Sciatic nerve (tissue), 2 donors: ENCODE measurements around the gene G2E3. TPM values are rescaled to one million over a fixed set of nuclear protein-coding genes. Genes with fewer than 3 reads are reported as not detected.
"Not testable (repeated sequence)": the region's sequence is repeated elsewhere in the genome, so short reads cannot be mapped to it uniquely, and the experiment has no call there.

Source experiments
- ATAC-seq: fragments of 200-7000 bp; cut with Tn5 transposase; one replicate; pipeline ENCODE4 v1.9.1; 2020; ENCODE audit warnings: mild to moderate bottlenecking, moderate library complexity
- DNase-seq: peaks from one replicate; pipeline ENCODE4 v3.0.0-alpha.2; 2020; ENCODE audit warnings: low spot score
- intact Hi-C: fragments of 100-400 bp; cut with DNase I; formaldehyde crosslinking; loops from one replicate; pipeline ENCODE4 v1.14.2; 2022
- total RNA-seq: library from RNA; stranded (reverse); fragmentation: NEBNext Ultra II Directional; extraction: Animal tissue kit (Norgen Biotek cat#: 25700); gene quantifications from one replicate; pipeline ENCODE4 v1.2.1, GENCODE V29; 2021
- donor health status: DM: no; HTN: no; CAD: no.
- donor health status: DM: no; HTN: no; CAD: no.

The G2E3 gene
- total RNA-seq, 1 donor from 2014 or later: 24.3 TPM

- ATAC-seq: no peak
- no peak for DNase-seq
- intact Hi-C loops: no loop called here
These were observed 38.0 kb downstream of the G2E3 start for GRCh38 chr14:30596935-30597334.

- DNase-seq (no peak), ATAC-seq (no peak)
- intact Hi-C loops: no loop called here
These were observed 38.5 kb downstream of the G2E3 start for GRCh38 chr14:30597504-30597903.

GRCh38 chr14:30600922-30601918 lies 42.3 kb downstream of the G2E3 start:
- intact Hi-C loops: no loop called here
- ATAC-seq: no peak

GRCh38 chr14:30603402-30603801 lies 44.4 kb downstream of the G2E3 start:
- ATAC-seq: no peak
- DNase-seq: no peak
- intact Hi-C loops: no loop called here

More at GRCh38 chr14:30600922-30601918, 42.3 kb downstream of the G2E3 start:
- no peak for DNase-seq

GRCh38 chr14:30604696-30605095 lies 45.7 kb downstream of the G2E3 start:
- DNase-seq, ATAC-seq, intact Hi-C loops: not testable (repeated sequence)

GRCh38 chr14:30607156-30607780 lies 48.3 kb downstream of the G2E3 start:
- intact Hi-C loops: no loop called here
- DNase-seq (no peak), ATAC-seq (no peak)

GRCh38 chr14:30608533-30609006 lies 49.6 kb downstream of the G2E3 start:
- intact Hi-C loops: no loop called here
- no peak for DNase-seq
- no peak for ATAC-seq

GRCh38 chr14:30610787-30611343 lies 51.9 kb downstream of the G2E3 start:
- ATAC-seq (peak; percentile 32), DNase-seq (peak; percentile 71)
- intact Hi-C loops: no loop called here

GRCh38 chr14:30614155-30614554 lies 55.2 kb downstream of the G2E3 start:
- ATAC-seq: no peak
- DNase-seq: no peak
- intact Hi-C loops: no loop called here

GRCh38 chr14:30620178-30620577 lies 61.2 kb downstream of the G2E3 start:
- ATAC-seq: no peak
- DNase-seq: no peak
- intact Hi-C loops: no loop called here

GRCh38 chr14:30621354-30621939 lies 62.5 kb downstream of the G2E3 start:
- intact Hi-C loops: no loop called here
- DNase-seq (no peak), ATAC-seq (peak; percentile 55)

GRCh38 chr14:30621940-30622830 lies 63.2 kb downstream of the G2E3 start, which contains the start of gene SCFD1:
Gene SCFD1 (plus strand): TSS chr14:30622319. CDS start chr14:30622339, 20 bp downstream.
- ATAC-seq (peak; percentile 100), DNase-seq (peak; percentile 96)
- intact Hi-C loops: no loop called here

- ATAC-seq: no peak
- no peak for DNase-seq
- intact Hi-C loops: no loop called here
These were observed 64.6 kb downstream of the G2E3 start for GRCh38 chr14:30623412-30624131.

GRCh38 chr14:30624132-30624423 lies 65.1 kb downstream of the G2E3 start:
- intact Hi-C loops: no loop called here
- DNase-seq: no peak
- no peak for ATAC-seq

GRCh38 chr14:30625533-30625932 lies 66.6 kb downstream of the G2E3 start:
- intact Hi-C loops: no loop called here

GRCh38 chr14:30629432-30629831 lies 70.5 kb downstream of the G2E3 start:
- ATAC-seq, intact Hi-C loops: not testable (repeated sequence)

More at GRCh38 chr14:30625533-30625932, 66.6 kb downstream of the G2E3 start:
- DNase-seq (no peak), ATAC-seq (no peak)

GRCh38 chr14:30630248-30630647 lies 71.3 kb downstream of the G2E3 start:
- no peak for ATAC-seq
- DNase-seq: no peak
- intact Hi-C loops: no loop called here

More at GRCh38 chr14:30629432-30629831, 70.5 kb downstream of the G2E3 start:
- not testable (repeated sequence) for DNase-seq

- no peak for DNase-seq
- intact Hi-C loops: no loop called here
- no peak for ATAC-seq
These were observed 73.8 kb downstream of the G2E3 start for GRCh38 chr14:30632730-30633129.
